Fibroblast of mammary gland (primary cell): Measurements from ENCODE around the gene TAOK1.

Source experiments
- DNase-seq: peaks from one replicate; pipeline ENCODE4 v3.0.0-alpha.2; 2010; ENCODE audit warnings: low read depth
- H3K4me3 ChIP-seq: 2 replicates; pipeline ENCODE4 v1.5.1; 2011; ENCODE audit warnings: low read depth, mild to moderate bottlenecking, low read length, moderate library complexity; ENCODE audit not compliant: control insufficient read depth
- TF ChIP-seq, protein P1 (sequence below): conservative IDR thresholded peaks from 2 replicates; pipeline ENCODE4 v1.5.1; 2011; ENCODE audit warnings: low read depth, low read length, inconsistent platforms; ENCODE audit not compliant: control insufficient read depth, insufficient read depth

The TAOK1 gene

DNA sequence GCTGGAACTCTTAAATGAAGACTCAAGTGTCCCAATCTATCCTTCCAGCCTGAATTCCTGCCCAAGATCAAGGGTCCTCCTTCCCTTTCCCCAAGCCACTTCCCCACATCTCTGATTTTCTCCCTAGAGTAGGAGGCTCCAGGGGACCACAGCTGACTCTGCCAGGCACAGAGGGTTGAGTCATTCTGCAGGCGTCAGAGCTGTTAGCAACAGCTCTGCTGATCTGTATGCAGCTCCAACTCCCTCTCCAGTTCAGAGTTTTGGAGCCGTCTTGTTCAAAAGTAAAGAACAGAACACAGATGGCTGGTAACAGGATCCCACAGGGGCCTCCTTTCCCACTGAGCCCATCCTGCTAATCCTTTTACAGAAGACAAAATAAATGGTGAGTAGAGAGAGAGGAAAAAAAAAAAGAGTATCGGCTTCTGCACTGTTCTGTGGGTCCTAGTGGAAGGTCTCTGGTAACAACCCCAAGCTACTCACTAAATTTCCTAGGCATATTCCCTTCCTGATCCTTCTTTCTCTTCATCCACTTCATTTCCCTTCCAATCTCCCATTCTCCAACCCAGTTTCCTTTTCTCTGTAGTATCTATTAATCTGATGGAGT lies 13.4 kb upstream of the TAOK1 start:
- H3K4me3 ChIP-seq, result no peak overlapping the region
- peak; percentile 91 for DNase-seq
- TF ChIP-seq, protein P1, sequence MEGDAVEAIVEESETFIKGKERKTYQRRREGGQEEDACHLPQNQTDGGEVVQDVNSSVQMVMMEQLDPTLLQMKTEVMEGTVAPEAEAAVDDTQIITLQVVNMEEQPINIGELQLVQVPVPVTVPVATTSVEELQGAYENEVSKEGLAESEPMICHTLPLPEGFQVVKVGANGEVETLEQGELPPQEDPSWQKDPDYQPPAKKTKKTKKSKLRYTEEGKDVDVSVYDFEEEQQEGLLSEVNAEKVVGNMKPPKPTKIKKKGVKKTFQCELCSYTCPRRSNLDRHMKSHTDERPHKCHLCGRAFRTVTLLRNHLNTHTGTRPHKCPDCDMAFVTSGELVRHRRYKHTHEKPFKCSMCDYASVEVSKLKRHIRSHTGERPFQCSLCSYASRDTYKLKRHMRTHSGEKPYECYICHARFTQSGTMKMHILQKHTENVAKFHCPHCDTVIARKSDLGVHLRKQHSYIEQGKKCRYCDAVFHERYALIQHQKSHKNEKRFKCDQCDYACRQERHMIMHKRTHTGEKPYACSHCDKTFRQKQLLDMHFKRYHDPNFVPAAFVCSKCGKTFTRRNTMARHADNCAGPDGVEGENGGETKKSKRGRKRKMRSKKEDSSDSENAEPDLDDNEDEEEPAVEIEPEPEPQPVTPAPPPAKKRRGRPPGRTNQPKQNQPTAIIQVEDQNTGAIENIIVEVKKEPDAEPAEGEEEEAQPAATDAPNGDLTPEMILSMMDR, result no peak

DNA sequence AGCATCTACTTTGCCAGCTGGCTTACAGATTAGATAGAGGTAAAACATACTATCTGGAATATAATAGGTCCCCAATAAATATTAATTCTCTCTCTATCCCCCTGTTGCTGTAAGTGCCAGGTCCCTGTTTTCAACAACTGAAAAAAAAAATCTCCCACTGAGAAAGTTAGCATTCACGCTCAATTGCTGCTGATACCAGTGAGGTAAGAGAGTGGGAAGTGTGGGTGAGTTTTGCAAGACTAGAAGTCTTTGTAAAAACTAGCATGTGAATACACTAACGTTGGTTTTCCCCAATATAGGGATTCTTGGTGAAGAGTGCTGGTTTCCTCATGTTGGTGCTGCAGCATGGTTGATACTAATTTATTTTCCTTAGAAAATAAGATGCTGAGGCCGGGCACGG lies 11.7 kb upstream of the TAOK1 start:
- DNase-seq, result no peak
- TF ChIP-seq, protein P1, result no peak
- no peak overlapping the region for H3K4me3 ChIP-seq

DNA sequence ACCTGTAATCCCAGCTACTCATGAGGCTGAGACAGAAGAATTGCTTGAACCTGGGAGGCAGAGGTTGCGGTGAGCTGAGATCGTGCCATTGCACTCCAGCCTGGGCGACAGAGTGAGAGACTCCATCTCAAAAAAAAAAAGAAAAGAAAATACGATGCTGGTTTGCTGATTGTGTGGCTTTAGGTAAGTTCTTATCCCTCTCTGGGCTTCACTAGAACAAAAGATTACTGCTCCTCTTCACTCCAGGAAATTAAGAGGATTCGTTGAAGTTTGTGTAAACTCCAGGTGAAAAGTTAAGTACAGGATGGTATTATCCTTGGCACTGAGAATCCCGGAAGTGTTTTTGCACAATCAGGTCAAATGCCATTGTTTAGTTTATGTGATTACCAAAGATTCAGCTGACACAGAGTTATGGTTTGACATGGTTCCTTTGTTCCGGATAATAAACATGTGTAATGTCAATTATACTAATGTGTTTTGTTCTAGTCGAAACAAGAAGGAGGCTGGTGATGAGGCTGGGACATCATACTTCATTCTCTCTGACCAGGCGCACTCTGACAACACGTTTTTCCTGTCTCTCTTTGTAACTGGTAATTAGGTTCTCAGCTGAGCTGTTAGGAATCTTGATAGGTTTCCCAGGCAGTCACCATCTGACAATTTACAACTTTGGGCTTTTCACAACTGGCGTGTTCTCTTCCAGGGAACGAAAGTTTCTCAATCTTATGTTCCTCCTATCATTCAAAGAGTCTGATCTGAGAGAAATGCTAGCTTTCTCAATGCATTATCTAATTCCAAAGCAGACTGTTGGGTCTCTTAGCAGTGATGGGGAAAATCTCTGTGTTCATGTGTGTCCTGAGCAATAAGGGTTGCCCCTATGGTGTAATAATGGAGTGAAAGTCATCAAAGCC lies 10.8 kb upstream of the TAOK1 start:
- no peak overlapping the region for H3K4me3 ChIP-seq
- TF ChIP-seq, protein P1, result no peak
- DNase-seq, result no peak

DNA sequence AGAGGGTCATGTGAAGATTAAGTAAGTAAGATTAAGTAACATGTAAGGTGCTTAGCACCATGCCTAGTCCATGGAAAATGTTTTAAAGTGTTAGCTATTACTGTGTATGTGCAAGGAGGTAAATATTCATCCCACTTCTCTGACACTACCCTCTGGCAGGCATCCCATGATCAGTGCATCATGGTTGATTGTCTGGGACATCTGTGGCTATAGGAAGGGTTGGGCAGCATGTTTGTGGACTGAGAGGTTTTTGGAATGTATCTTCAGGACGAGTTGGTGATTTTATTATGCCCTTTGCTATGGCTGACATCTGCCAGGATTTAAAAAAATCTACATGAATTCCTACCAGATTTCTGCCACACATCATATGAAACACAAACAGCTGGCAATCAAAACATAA lies 6.5 kb upstream of the TAOK1 start:
- TF ChIP-seq, protein P1, result no peak

DNA sequence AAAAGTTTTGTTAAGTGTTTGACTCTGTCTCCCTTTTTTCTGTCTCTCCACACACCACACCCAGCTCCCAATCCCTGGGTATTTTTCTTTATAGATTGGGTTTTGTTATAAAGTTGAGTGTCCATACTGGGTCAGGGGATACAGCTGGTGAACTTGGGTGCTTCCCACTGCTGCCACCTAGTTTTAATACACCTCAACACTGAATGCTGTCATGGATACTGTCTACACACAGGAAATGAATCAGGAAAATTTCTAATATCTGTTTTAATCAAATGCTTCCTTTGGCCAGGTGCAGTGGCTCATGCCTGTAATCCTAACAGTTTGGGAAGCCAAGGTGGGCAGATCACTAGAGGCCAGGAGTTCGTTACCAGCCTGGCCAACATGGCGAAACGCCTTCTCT lies 5.3 kb upstream of the TAOK1 start:
- no peak overlapping the region for H3K4me3 ChIP-seq
- no peak for DNase-seq
- TF ChIP-seq, protein P1, result no peak

More for the DNA sequence above, 6.5 kb upstream of the TAOK1 start:
- H3K4me3 ChIP-seq, result no peak overlapping the region
- DNase-seq, result peak; percentile 71

DNA sequence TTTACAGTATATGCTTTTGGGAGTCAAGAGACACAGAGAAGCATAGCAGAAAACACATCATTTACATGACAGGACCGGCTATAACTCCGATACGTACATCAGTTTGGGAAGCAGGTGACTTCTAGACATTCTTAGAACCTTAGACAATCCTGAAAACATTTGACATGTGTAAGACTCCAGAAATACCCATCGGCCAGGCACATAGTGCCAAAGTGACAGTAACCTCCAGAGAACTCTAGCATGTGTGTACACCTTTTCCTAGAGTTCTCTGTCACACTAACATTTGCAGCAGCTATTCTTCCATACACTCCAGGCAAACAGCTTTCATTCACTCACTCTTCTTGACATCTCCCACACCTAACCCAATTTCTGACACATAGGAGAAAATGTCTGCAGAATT lies 3.4 kb upstream of the TAOK1 start:
- no peak overlapping the region for H3K4me3 ChIP-seq
- TF ChIP-seq, protein P1, result no peak
- DNase-seq, result no peak
